ENCODE measurements around the gene SLC27A1. TPM values are rescaled to one million over a fixed set of nuclear protein-coding genes. Genes with fewer than 3 reads are reported as not detected.
"Not testable (repeated sequence)": the region's sequence is repeated elsewhere in the genome, so short reads cannot be mapped to it uniquely, and the experiment has no call there.

SLC27A1 gene
- total RNA-seq, 1 donor from 2014 or later = 17.1 TPM

- DNase-seq (ENCODE audit: low spot score) = no peak
Observed at GRCh38 chr19:17538684-17539237, 68.4 kb downstream of the SLC27A1 start.

GRCh38 chr19:17539238-17540117 is 69.2 kb downstream of the SLC27A1 start:
- peak; percentile 96 for DNase-seq (ENCODE audit: low spot score)

GRCh38 chr19:17540174-17540573 is 69.8 kb downstream of the SLC27A1 start:
- no peak for DNase-seq (ENCODE audit: low spot score)

- no peak for DNase-seq (ENCODE audit: low spot score)
Observed at GRCh38 chr19:17541184-17541759, 70.9 kb downstream of the SLC27A1 start.

GRCh38 chr19:17542042-17542441 is 71.7 kb downstream of the SLC27A1 start:
- no peak for DNase-seq (ENCODE audit: low spot score)

GRCh38 chr19:17542793-17543582 is 72.7 kb downstream of the SLC27A1 start:
- no peak for DNase-seq (ENCODE audit: low spot score)

GRCh38 chr19:17543986-17544385 is 73.7 kb downstream of the SLC27A1 start:
- no peak for DNase-seq (ENCODE audit: low spot score)

GRCh38 chr19:17544418-17544817 is 74.1 kb downstream of the SLC27A1 start:
- no peak for DNase-seq (ENCODE audit: low spot score)

GRCh38 chr19:17548145-17548544 is 77.8 kb downstream of the SLC27A1 start:
- no peak for DNase-seq (ENCODE audit: low spot score)

- no peak for DNase-seq (ENCODE audit: low spot score)
Observed at GRCh38 chr19:17549085-17549740, 78.9 kb downstream of the SLC27A1 start.

GRCh38 chr19:17550076-17550667 is 79.8 kb downstream of the SLC27A1 start:
- DNase-seq (ENCODE audit: low spot score) = no peak

- not testable (repeated sequence) for DNase-seq (ENCODE audit: low spot score)
Observed at GRCh38 chr19:17552735-17553134, 82.4 kb downstream of the SLC27A1 start.

- DNase-seq (ENCODE audit: low spot score) = peak; percentile 67
Observed at GRCh38 chr19:17553256-17553655, 82.9 kb downstream of the SLC27A1 start.

GRCh38 chr19:17554968-17555479 is 84.7 kb downstream of the SLC27A1 start:
- no peak for DNase-seq (ENCODE audit: low spot score)

- DNase-seq (ENCODE audit: low spot score) = peak; percentile 99
Observed at GRCh38 chr19:17555480-17555928, 85.2 kb downstream of the SLC27A1 start, which contains the start of gene COLGALT1. Gene COLGALT1 (plus strand): TSS chr19:17555649. CDS start chr19:17555714, 65 bp downstream.

Other genes with a start within 250 kb of the SLC27A1 start
- gene OCEL1, start 244.3 kb upstream of the SLC27A1 start, total RNA-seq = 21.9 TPM
- gene NR2F6, start 224.6 kb upstream of the SLC27A1 start, total RNA-seq = 72.1 TPM
- gene USHBP1, start 205.8 kb upstream of the SLC27A1 start, total RNA-seq = 7.2 TPM
- gene BABAM1, start 203.1 kb upstream of the SLC27A1 start, total RNA-seq = 67.7 TPM
- gene ANKLE1, start 188.6 kb upstream of the SLC27A1 start, total RNA-seq = 0.23 TPM
- 6.3 TPM for gene ABHD8, start 167.1 kb upstream of the SLC27A1 start, total RNA-seq
- 48.5 TPM for gene MRPL34, start 164.7 kb upstream of the SLC27A1 start, total RNA-seq
- 32.0 TPM for gene DDA1, start 161.0 kb upstream of the SLC27A1 start, total RNA-seq
- 7.9 TPM for gene ANO8, start 135.7 kb upstream of the SLC27A1 start, total RNA-seq
- 30.3 TPM for gene GTPBP3, start 133.0 kb upstream of the SLC27A1 start, total RNA-seq
- gene PLVAP, start 93.2 kb upstream of the SLC27A1 start, total RNA-seq = 159 TPM
- gene CCDC194, start 76.3 kb upstream of the SLC27A1 start, total RNA-seq = 0.86 TPM
- 45.8 TPM for gene BST2, start 64.9 kb upstream of the SLC27A1 start, total RNA-seq
- gene MVB12A, start 50.5 kb upstream of the SLC27A1 start, total RNA-seq = 33.0 TPM
- 0.31 TPM for gene TMEM221, start 21.9 kb upstream of the SLC27A1 start, total RNA-seq
- gene NXNL1, start 9.6 kb upstream of the SLC27A1 start, total RNA-seq = not detected
- gene PGLS, start 41.1 kb downstream of the SLC27A1 start, total RNA-seq = 91.7 TPM
- gene COLGALT1, start 85.1 kb downstream of the SLC27A1 start, total RNA-seq = 66.3 TPM
- 1.4 TPM for gene UNC13A, start 217.8 kb downstream of the SLC27A1 start, total RNA-seq
- gene MAP1S, start 249.0 kb downstream of the SLC27A1 start, total RNA-seq = 61.6 TPM